K562 (cell line): ENCODE measurements around the gene LEAP2. TPM values are rescaled to one million over a fixed set of nuclear protein-coding genes. Genes with fewer than 3 reads are reported as not detected.

Experiments
- ARID3A ChIP-seq: IDR thresholded peaks from 2 replicates; pipeline ENCODE4 v1.6.1; 2012; ENCODE audit warnings: low read depth, low read length, improper control_type of control experiment, borderline replicate concordance
- BMI1 ChIP-seq: fragments of 150-350 bp; IDR thresholded peaks from 2 replicates; pipeline ENCODE4 v1.6.1; 2014; ENCODE audit warnings: low read length
- CEBPZ ChIP-seq: fragments of 150-350 bp; IDR thresholded peaks from 2 replicates; pipeline ENCODE4 v1.6.1; 2014; ENCODE audit warnings: low read depth, mild to moderate bottlenecking, low read length, borderline replicate concordance
- CHD2 ChIP-seq: IDR thresholded peaks from 2 replicates; pipeline ENCODE4 v1.6.1; 2011; ENCODE audit warnings: low read depth, low read length
- GTF2A2 ChIP-seq: IDR thresholded peaks from 2 replicates; pipeline ENCODE4 v1.6.1; 2016; ENCODE audit warnings: mild to moderate bottlenecking, missing genetic modification characterization, missing compliant biosample characterization
- HLTF ChIP-seq: fragments of 450-650 bp; IDR thresholded peaks from 2 replicates; pipeline ENCODE4 v1.6.1; 2016
- LCOR ChIP-seq: sonication (generic); formaldehyde crosslinking; IDR thresholded peaks from 2 replicates; pipeline ENCODE4 v1.8.0; 2022; ENCODE audit warnings: mild to moderate bottlenecking, missing genetic modification reagents
- NRF1 ChIP-seq, 2 experiments: fragments of 450-650 bp; IDR thresholded peaks in 1 of 2; conservative IDR thresholded peaks in 1 of 2; 2 replicates each; pipeline ENCODE4 v1.6.1; 2014; ENCODE audit warnings: mild to moderate bottlenecking in 2 of 2
- RBFOX2 ChIP-seq: fragments of 200-400 bp; formaldehyde crosslinking; IDR thresholded peaks from 2 replicates; pipeline ENCODE4 v1.6.1; 2017; ENCODE audit warnings: low read depth, mild to moderate bottlenecking, low read length, moderate library complexity
- ZNF232 ChIP-seq: sonication (generic); formaldehyde crosslinking; IDR thresholded peaks from 2 replicates; pipeline ENCODE4 v1.8.0; 2022; ENCODE audit warnings: mild to moderate bottlenecking, missing genetic modification reagents
- ZNF639 ChIP-seq, 2 experiments: fragments of 200-800 bp in 1 of 2; sonication (Bioruptor generic) in 1 of 2; sonication (generic) in 1 of 2; formaldehyde crosslinking in 1 of 2; IDR thresholded peaks in 1 of 2; conservative IDR thresholded peaks in 1 of 2; 2 replicates each; pipeline versions ENCODE4 v1.5.0 to v1.6.1; 2016 to 2020; ENCODE audit warnings: missing compliant biosample characterization in 1 of 2, missing genetic modification characterization in 1 of 2, missing genetic modification reagents in 1 of 2
- polyA plus RNA-seq, 8 experiments: library from polyadenylated mRNA; depleted of rRNA in 4 of 8; stranded (reverse) in 5 of 8; unstranded in 3 of 8; fragments of >200 nt; fragmentation: Nextera tagmentation in 2 of 8; fragmentation: Illumina TruSeq in 1 of 8; extraction: Ambion mirVana in 2 of 8; extraction: Trizol in 1 of 8; gene quantifications; 2 replicates each; pipeline versions ENCODE4 v1.2.1 to v1.2.3, GENCODE V29; 2011 to 2014; ENCODE audit warnings: inconsistent platforms in 1 of 8, missing spikeins in 1 of 8
- total RNA-seq, 7 experiments: library from RNA; depleted of rRNA in 6 of 7; stranded (reverse); fragments of >200 nt in 6 of 7; fragmentation: Illumina TruSeq in 2 of 7; extraction: Trizol in 2 of 7; gene quantifications; 2 replicates each; pipeline versions ENCODE4 v1.2.1 to v1.2.3, GENCODE V29; 2011 to 2021; ENCODE audit warnings: low replicate concordance in 1 of 7
- TF ChIP-seq, protein P1 (sequence below): fragments of 450-650 bp; IDR thresholded peaks from 2 replicates; pipeline ENCODE4 v1.6.1; 2017; ENCODE audit warnings: mild to moderate bottlenecking, moderate library complexity

LEAP2 gene
- total and polyA plus RNA-seq, 9 of the 15 experiments (the other 6 are each of a cell fraction or from before 2014, with no cell fraction given): 1.1 to 5.6 (median 2.5) TPM

DNA sequence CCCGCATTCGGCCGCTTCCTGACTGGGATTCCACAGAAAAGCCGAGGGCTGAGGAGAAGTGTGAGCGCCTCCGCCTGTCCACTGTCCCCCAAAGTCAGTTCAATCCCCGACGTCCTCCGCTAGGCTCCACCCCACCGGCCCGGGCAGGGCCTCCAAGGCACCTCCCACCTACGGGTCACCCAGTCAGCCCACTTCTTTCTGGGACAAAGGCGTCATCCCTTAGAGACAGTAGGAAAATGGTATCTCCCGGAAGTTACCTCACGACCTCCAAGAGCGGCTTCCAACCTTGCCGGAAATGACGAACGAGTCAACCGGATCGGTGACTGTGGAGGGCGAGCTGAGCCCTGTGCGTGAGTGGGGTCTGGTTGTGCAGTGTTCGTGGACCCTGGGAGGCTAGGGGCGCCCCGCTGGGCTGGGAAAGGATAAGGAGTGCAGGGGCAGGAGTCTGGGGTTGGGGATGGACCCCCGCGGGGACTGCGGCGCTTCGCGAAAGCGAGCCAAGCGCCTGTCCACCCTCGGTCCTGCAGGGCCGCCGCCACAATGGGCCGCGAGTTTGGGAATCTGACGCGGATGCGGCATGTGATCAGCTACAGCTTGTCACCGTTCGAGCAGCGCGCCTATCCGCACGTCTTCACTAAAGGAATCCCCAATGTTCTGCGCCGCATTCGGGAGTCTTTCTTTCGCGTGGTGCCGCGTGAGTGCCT lies 7.0 kb upstream of the LEAP2 start, which contains the start of the genes GDF9 and UQCRQ (continued):
- no peak for TF ChIP-seq CEBPZ
- TF ChIP-seq BMI1: no peak
- peak; percentile 94 for TF ChIP-seq RBFOX2
- TF ChIP-seq GTF2A2: no peak
- TF ChIP-seq ZNF639 (CRISPR knock-in tag; conservative IDR thresholded peaks at IDR 0.05 in 1 of 2, IDR thresholded peaks at IDR 0.05 in 1 of 2): 0 out of 4 replicates have a peak, but pooled peaks of 1 of the 2 experiments have one; percentile 36
- TF ChIP-seq ZNF232: 0 out of 2 replicates have a peak, but pooled peaks have one; percentile 32
- peak; percentile 95 for TF ChIP-seq LCOR (CRISPR knock-in tag)
- TF ChIP-seq, protein P1, sequence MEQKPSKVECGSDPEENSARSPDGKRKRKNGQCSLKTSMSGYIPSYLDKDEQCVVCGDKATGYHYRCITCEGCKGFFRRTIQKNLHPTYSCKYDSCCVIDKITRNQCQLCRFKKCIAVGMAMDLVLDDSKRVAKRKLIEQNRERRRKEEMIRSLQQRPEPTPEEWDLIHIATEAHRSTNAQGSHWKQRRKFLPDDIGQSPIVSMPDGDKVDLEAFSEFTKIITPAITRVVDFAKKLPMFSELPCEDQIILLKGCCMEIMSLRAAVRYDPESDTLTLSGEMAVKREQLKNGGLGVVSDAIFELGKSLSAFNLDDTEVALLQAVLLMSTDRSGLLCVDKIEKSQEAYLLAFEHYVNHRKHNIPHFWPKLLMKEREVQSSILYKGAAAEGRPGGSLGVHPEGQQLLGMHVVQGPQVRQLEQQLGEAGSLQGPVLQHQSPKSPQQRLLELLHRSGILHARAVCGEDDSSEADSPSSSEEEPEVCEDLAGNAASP: no peak
- no peak for TF ChIP-seq CHD2
- peak; percentile 20; the same call in 1 of the 2 replicates for TF ChIP-seq HLTF
- TF ChIP-seq NRF1 (conservative IDR thresholded peaks at IDR 0.05 in 1 of 2, IDR thresholded peaks at IDR 0.05 in 1 of 2): peak; percentile 36 to 61
- TF ChIP-seq ARID3A: peak; percentile 44; the same call in 1 of the 2 replicates
